ENCODE measurements around the gene IP6K3. TPM values are rescaled to one million over a fixed set of nuclear protein-coding genes. Genes with fewer than 3 reads are reported as not detected.

Gene IP6K3
- polyA plus RNA-seq, 1 of the 3 experiments (the other 2 are of a cell fraction), result 0.21 TPM

DNA sequence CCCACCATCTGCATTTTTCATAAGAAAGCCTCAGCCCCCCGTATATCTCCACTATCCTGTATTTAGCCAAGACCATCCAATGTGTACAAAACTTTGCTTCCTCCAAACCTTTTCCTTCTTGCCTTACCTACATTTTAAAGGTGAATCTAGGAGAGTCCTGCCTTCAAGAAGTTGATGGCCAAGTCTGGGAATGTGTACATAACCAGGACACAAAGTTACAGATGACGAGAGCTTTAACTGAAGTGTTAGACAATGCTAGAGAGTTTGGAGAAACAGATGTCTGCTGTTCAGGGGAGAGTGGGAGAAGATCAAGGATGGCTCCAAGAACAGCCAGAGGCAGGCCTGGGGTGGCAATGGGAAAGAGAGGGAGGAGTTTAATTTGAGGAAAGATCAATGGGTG, 32.9 kb downstream of the IP6K3 start:
- WGBS (ENCODE audit: low lambda C conversion rate), result 89% methylated on average over 2 of the region's 2 CpGs
- no peaks in the 10 kb centered on the region for H3F3A ChIP-seq (replicated peaks; ENCODE audit: insufficient read depth)
- DNase-seq, result no peak
- H3K9ac ChIP-seq, result no peak overlapping the region
- H2AFZ ChIP-seq (ENCODE audit: low read depth), result no peak overlapping the region
- no peak overlapping the region for H3K4me3 ChIP-seq (ENCODE audit: low read depth in 2 of 2, low read length in 1 of 2)
- no peak overlapping the region for H3K4me2 ChIP-seq
- no peaks in the 10 kb centered on the region for H3K27me3 ChIP-seq (ENCODE audit: insufficient read depth)
- H4K20me1 ChIP-seq (ENCODE audit: insufficient read depth), result no peaks in the 10 kb centered on the region
- peaks cover 8 to 13% of the 10 kb centered on the region in 2 experiments; a peak in 3 of 4 replicates for H3K4me1 ChIP-seq (ENCODE audit: control insufficient read depth in 1 of 2, insufficient read depth in 2 of 2, low read depth in 1 of 2, low read length in 1 of 2)
- TF ChIP-seq NRF1 (IDR thresholded peaks at IDR 0.05; ENCODE audit: low read depth, low read length), result no peak
- TF ChIP-seq TEAD4 (IDR thresholded peaks at IDR 0.05; ENCODE audit: borderline replicate concordance, insufficient read depth), result no peak
- no peak for TF ChIP-seq IRF3 (IDR thresholded peaks at IDR 0.05; ENCODE audit: low read depth, low read length)
- TF ChIP-seq FOXM1 (IDR thresholded peaks at IDR 0.05; ENCODE audit: low read depth), result no peak
- no peak for TF ChIP-seq POLR2AphosphoS5 (IDR thresholded peaks at IDR 0.05; ENCODE audit: low read depth, low read length)
- no peak for TF ChIP-seq MAX (IDR thresholded peaks at IDR 0.05; ENCODE audit: low read depth)
- no peak for TF ChIP-seq RXRA (IDR thresholded peaks at IDR 0.05; ENCODE audit: borderline replicate concordance, low read depth)
- TF ChIP-seq, protein P1, sequence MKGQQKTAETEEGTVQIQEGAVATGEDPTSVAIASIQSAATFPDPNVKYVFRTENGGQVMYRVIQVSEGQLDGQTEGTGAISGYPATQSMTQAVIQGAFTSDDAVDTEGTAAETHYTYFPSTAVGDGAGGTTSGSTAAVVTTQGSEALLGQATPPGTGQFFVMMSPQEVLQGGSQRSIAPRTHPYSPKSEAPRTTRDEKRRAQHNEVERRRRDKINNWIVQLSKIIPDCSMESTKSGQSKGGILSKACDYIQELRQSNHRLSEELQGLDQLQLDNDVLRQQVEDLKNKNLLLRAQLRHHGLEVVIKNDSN (IDR thresholded peaks at IDR 0.05; ENCODE audit: borderline replicate concordance, low read depth), result no peak
- no peak for TF ChIP-seq YY1 (IDR thresholded peaks at IDR 0.05; ENCODE audit: low read depth)
- TF ChIP-seq GATA2 (CRISPR knock-in tag; IDR thresholded peaks at IDR 0.05), result no peak
- no peak for TF ChIP-seq CHD2 (IDR thresholded peaks at IDR 0.05; ENCODE audit: low read length, partially characterized antibody)
- no peak for TF ChIP-seq FOSL2 (IDR thresholded peaks at IDR 0.05; ENCODE audit: borderline replicate concordance, low read depth)
- TF ChIP-seq, protein P2, sequence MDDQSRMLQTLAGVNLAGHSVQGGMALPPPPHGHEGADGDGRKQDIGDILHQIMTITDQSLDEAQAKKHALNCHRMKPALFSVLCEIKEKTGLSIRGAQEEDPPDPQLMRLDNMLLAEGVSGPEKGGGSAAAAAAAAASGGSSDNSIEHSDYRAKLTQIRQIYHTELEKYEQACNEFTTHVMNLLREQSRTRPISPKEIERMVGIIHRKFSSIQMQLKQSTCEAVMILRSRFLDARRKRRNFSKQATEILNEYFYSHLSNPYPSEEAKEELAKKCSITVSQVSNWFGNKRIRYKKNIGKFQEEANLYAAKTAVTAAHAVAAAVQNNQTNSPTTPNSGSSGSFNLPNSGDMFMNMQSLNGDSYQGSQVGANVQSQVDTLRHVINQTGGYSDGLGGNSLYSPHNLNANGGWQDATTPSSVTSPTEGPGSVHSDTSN (IDR thresholded peaks at IDR 0.05), result no peak
- TF ChIP-seq, protein P3, sequence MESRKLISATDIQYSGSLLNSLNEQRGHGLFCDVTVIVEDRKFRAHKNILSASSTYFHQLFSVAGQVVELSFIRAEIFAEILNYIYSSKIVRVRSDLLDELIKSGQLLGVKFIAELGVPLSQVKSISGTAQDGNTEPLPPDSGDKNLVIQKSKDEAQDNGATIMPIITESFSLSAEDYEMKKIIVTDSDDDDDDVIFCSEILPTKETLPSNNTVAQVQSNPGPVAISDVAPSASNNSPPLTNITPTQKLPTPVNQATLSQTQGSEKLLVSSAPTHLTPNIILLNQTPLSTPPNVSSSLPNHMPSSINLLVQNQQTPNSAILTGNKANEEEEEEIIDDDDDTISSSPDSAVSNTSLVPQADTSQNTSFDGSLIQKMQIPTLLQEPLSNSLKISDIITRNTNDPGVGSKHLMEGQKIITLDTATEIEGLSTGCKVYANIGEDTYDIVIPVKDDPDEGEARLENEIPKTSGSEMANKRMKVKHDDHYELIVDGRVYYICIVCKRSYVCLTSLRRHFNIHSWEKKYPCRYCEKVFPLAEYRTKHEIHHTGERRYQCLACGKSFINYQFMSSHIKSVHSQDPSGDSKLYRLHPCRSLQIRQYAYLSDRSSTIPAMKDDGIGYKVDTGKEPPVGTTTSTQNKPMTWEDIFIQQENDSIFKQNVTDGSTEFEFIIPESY (IDR thresholded peaks at IDR 0.05; ENCODE audit: borderline replicate concordance, low read depth), result no peak
- peaks cover 6 to 10% of the 10 kb centered on the region in 2 experiments for H3K36me3 ChIP-seq (replicated peaks in 1 of 2; ENCODE audit: control insufficient read depth in 1 of 2, insufficient read depth in 2 of 2, low read length in 1 of 2)
- ChIA-PET CTCF (interaction anchor here (0.9 to 5.1 kb wide), 8 partner anchors 13 to 314 kb away, joined by 3 to 17 read pairs (median 3); no protein-coding TSS in a partner anchor), POLR2A (no interaction called here)
- no peaks in the 10 kb centered on the region for H3K9me2 ChIP-seq
- no peaks in the 10 kb centered on the region for H3K9me3 ChIP-seq
- H3K79me2 ChIP-seq (ENCODE audit: insufficient read depth), result peaks cover 24% of the 10 kb centered on the region; the same call in 1 of the 2 replicates
- no peak overlapping the region for H3K27ac ChIP-seq (ENCODE audit: low read depth in 2 of 2, low read length in 1 of 2)

Data from SK-N-SH (cell line).